Heart right ventricle (tissue), 16 donors: ENCODE results near the gene CPT2. TPM values are rescaled to one million over a fixed set of nuclear protein-coding genes. Genes with fewer than 3 reads are reported as not detected.

Experiments used
- ATAC-seq, 8 donors: fragments of 200-7000 bp; cut with Tn5 transposase; one replicate each; pipeline ENCODE4 v1.9.1; 2020; ENCODE audit warnings: mild to moderate bottlenecking in 8 of 8, moderate library complexity in 8 of 8, moderate number of reproducible peaks in 1 of 8
- DNase-seq, 2 donors: peaks; one replicate each; pipeline ENCODE4 v3.0.0-alpha.2; 2020
- H3K27ac ChIP-seq, 10 donors: fragments of 200-600 bp; sonication (generic) in 2 of 10; one replicate each; pipeline versions ENCODE4 v1.5.0 to v1.8.0; 2020 to 2022; ENCODE audit warnings: mild to moderate bottlenecking in 3 of 10
- H3K27me3 ChIP-seq, 7 donors: fragments of 200-600 bp; one replicate each; pipeline ENCODE4 v1.8.0; 2021 to 2022; ENCODE audit warnings: mild to moderate bottlenecking in 2 of 7
- H3K36me3 ChIP-seq, 9 donors: fragments of 200-600 bp; sonication (generic) in 1 of 9; one replicate each; pipeline versions ENCODE4 v1.5.0 to v1.8.0; 2020 to 2022; ENCODE audit warnings: mild to moderate bottlenecking in 2 of 9
- H3K4me1 ChIP-seq, 9 donors: fragments of 200-600 bp; sonication (generic) in 1 of 9; one replicate each; pipeline versions ENCODE4 v1.5.0 to v1.8.0; 2020 to 2022; ENCODE audit warnings: mild to moderate bottlenecking in 4 of 9
- H3K4me3 ChIP-seq, 10 donors: fragments of 200-600 bp; sonication (generic) in 2 of 10; one replicate each; pipeline versions ENCODE4 v1.5.0 to v1.8.0; 2020 to 2022; ENCODE audit warnings: mild to moderate bottlenecking in 7 of 10, moderate library complexity in 2 of 10
- H3K9me3 ChIP-seq, 11 donors: fragments of 200-600 bp in 10 of 11; sonication (generic) in 2 of 11; one replicate each; pipeline versions ENCODE4 v1.5.0 to v1.8.0; 2013 to 2022; ENCODE audit warnings: mild to moderate bottlenecking in 2 of 11, control low read depth in 1 of 11, moderate library complexity in 1 of 11
- WGBS, 2 donors: extraction: QIAGEN DNeasy Blood & Tissue Kit; methylation state at CpG; one replicate each; pipeline ENCODE4 v1.1.7; 2013; ENCODE audit warnings: inconsistent platforms in 1 of 2; 5-methylcytosine and 5-hydroxymethylcytosine counted together
- intact Hi-C, 10 donors: fragments of 100-400 bp; cut with DNase I; formaldehyde crosslinking; loops; one replicate each; pipeline versions ENCODE4 v1.11.1 to v1.14.2; 2022
- polyA plus RNA-seq, 2 donors: library from polyadenylated mRNA; stranded (reverse); fragments of 200-250 nt; gene quantifications; one replicate each; pipeline ENCODE4 v1.2.3, GENCODE V29; 2013
- total RNA-seq, 10 donors: library from RNA; stranded (reverse); fragmentation: NEBNext Ultra II Directional in 3 of 10; extraction: Animal tissue kit (Norgen Biotek cat#: 25700) in 3 of 10; gene quantifications; one replicate each; pipeline versions ENCODE4 v1.2.1 to v1.2.4, GENCODE V29; 2021 to 2023
- TF ChIP-seq, protein P1 (sequence below), 9 donors: fragments of 200-600 bp; sonication (generic) in 2 of 9; IDR thresholded peaks; one replicate each; pipeline versions ENCODE4 v1.5.0 to v1.8.0; 2021 to 2022; ENCODE audit warnings: antibody characterized with exemption in 9 of 9, mild to moderate bottlenecking in 5 of 9, moderate library complexity in 1 of 9
- donor health status: Arrhythmogenic right ventricular cardiomyopathy.
- donor health status: ischemic (EF 13 %, LVEDD 7.1; RV severe dilation, severe dysfunction).
- donor health status: healthy with polysubstance abuse.
- donor health status: DM: no; HTN: yes; CAD: no.
- donor health status: DM: no; HTN: no; CAD: no.
- donor health status: ischemic (EF 25% LVEDD 6.9; RV normal size, moderate dysfunction).
- donor health status: ischemic (EF 25% LVEDD 5.7; RV mildly dilated, moderate dysfunction).
- donor health status: healthy.
- donor health status: DM: yes; HTN: yes; CAD: no.
- donor health status: Ischemic cardiomyopathy.
- donor health status: ischemic (EF 35%, LVEDD 5.7; RV mildly dilated, moderate dysfunction).
- donor health status: nonischemic (EF 11% LVEDD 7.7; RV severe dilation, severe dysfunction).
- donor health status: DM: yes; HTN: yes; CAD: no.
- donor health status: PGD.
- donor health status: ischemic (EF 29% LVEDD 5.4; RV normal size, mild dysfunction).
- donor health status: nonischemic (EF 23%, LVEDD 6.1; RV moderate dilation, normal function).

CPT2 gene
- total and polyA plus RNA-seq, 12 donors: 10.3 to 48.7 (median 36.8) TPM

DNA sequence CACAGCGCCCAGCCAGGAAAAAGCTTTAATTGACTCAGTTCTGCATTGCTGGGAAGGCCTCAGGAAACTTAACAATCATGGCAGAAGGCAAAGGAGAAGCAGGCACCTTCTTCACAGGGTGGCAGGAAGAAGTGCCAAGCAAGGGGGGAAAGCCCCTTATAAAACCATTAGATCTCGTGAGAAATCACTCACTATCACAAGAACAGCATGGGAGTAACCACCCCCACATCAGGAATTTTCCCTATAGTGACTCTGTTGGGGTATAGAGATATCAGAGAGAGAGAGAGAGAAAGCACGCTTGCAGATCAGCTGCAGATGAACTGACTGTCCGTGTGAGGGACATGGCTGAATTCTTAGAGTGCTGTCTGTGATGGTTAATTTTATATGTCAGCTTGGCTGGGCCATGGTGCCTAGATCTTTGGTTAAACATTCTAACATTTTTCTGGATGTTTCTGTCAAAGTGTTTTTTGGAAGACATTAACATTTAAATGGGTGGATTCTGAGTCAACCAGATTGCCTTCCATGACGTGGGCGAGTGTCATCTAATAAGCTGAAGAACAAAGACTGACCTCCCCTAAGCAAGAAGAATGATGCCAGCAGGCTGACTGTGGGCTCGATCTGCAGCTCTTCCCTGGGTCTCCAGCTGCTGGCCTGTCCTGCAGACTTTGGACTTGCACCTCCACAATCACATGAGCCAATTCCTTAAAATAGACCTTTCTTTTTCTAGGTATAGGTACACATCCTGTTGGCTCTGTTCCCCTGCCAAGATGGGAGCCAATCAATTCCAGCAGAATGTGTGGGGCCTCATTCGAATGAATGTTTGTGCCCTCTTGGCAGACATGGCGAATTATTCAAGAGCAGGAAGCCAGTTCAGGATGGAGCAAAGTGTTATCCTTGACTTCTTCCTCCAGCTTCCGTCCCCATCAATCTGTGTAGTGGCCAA lies 21.4 kb upstream of the CPT2 start:
- no peaks in the 10 kb centered on the region for H3K27me3 ChIP-seq
- DNase-seq: no peak
- no peak for ATAC-seq
- H3K4me3 ChIP-seq: no peak overlapping the region
- H3K9me3 ChIP-seq: no peaks in the 10 kb centered on the region
- intact Hi-C loops: no loop called here
- H3K27ac ChIP-seq: peak overlapping the region in 1 of 10 donors; percentile 68
- H3K4me1 ChIP-seq: peaks cover 0 to 28% (median 16%) of the 10 kb centered on the region in 9 donors
- TF ChIP-seq, protein P1, sequence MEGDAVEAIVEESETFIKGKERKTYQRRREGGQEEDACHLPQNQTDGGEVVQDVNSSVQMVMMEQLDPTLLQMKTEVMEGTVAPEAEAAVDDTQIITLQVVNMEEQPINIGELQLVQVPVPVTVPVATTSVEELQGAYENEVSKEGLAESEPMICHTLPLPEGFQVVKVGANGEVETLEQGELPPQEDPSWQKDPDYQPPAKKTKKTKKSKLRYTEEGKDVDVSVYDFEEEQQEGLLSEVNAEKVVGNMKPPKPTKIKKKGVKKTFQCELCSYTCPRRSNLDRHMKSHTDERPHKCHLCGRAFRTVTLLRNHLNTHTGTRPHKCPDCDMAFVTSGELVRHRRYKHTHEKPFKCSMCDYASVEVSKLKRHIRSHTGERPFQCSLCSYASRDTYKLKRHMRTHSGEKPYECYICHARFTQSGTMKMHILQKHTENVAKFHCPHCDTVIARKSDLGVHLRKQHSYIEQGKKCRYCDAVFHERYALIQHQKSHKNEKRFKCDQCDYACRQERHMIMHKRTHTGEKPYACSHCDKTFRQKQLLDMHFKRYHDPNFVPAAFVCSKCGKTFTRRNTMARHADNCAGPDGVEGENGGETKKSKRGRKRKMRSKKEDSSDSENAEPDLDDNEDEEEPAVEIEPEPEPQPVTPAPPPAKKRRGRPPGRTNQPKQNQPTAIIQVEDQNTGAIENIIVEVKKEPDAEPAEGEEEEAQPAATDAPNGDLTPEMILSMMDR (IDR thresholded peaks at IDR 0.05): no peak
- 72 to 77% methylated on average over 10 of the region's 10 CpGs for WGBS, 2 donors
- no peaks in the 10 kb centered on the region for H3K36me3 ChIP-seq

DNA sequence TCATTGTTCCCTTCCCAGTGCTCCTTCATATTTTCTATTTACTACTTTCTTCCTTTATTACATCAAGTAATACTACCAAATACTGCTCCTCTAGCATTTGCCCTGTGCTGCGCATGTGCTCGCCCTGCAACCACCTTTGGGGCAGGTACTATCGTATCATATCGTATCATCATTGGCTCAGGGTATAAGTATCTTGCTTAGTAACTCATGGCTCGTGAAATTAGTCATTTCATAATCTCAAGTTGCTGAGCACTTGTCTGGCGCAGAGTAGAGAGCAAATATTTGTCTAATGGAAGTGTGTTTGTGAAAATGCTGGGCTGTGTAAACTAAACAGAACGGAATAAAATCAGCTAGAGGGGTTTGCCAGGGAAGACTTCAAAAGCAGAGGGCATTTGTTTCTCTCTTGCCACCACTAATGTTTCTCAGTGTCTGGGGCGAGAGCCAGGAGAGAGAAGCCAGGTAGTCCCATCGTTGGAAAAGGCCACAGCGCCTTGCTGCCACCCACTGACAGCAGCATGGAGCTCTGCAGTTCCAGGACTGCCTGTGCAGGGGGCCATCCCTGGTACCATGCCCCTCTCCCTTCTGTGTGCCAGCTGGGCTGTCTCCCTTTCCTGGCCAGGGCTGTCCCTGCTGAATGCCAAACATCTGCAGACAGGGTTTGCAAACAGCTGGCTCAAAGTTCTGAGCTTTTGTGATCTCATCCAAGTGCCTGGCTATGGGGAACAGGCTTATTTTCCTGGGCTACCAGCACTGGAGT lies 20.0 kb upstream of the CPT2 start:
- WGBS, 2 donors: 58 to 62% methylated on average over 10 of the region's 10 CpGs
- peak; percentile 48 to 50 for DNase-seq
- intact Hi-C loops: no loop called here

DNA sequence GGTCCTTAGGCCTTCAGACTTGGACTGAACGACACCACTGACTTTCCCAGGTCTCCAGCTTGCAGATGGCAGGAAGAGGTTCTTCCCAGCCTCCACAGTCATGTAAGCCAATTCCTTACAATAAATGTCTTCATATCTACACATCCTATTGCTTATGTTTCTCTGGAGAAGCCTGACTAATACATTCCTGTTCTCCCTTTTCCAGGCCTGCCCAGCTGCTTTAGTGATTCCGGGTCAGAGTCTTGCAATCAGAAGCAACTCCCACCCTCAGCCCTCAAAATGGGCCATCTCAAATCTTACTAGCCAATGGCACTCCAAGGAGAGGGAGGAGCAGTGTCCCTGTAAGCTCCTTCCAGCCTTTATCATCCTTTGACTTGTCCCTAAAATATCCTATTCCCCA lies 16.4 kb upstream of the CPT2 start:
- intact Hi-C loops: loop anchor here in 7 of 10 donors (5.0 to 10.0 kb wide), 8 partner anchors 115 to 485 kb away; partner anchors contain the start of genes COA7 (in 3 of the 7), ECHDC2 (in 2 of the 7), PODN (in 2 of the 7) and SCP2 (in 2 of the 7)
- Histone ChIP-seq H3K27ac (no peak overlapping the region), H3K4me3 (no peak overlapping the region), H3K36me3 (no peaks in the 10 kb centered on the region), H3K27me3 (no peaks in the 10 kb centered on the region), H3K9me3 (no peaks in the 10 kb centered on the region), H3K4me1 (peaks cover 0 to 36% (median 15%) of the 10 kb centered on the region in 9 donors)
- ATAC-seq (no peak), DNase-seq (no peak)
- 66 to 74% methylated on average over 2 of the region's 2 CpGs for WGBS, 2 donors
- TF ChIP-seq, protein P1 (IDR thresholded peaks at IDR 0.05): no peak

More for the DNA sequence above, 20.0 kb upstream of the CPT2 start:
- TF ChIP-seq, protein P1 (IDR thresholded peaks at IDR 0.05): peak in 7 of 9 donors; percentile 38 to 61 (median 42)
- H3K9me3 ChIP-seq: no peaks in the 10 kb centered on the region
- H3K36me3 ChIP-seq: no peaks in the 10 kb centered on the region
- H3K27me3 ChIP-seq: no peaks in the 10 kb centered on the region
- H3K4me3 ChIP-seq: no peak overlapping the region
- peak overlapping the region in 5 of 10 donors; percentile 17 to 68 (median 30) for H3K27ac ChIP-seq
- H3K4me1 ChIP-seq: peaks cover 0 to 28% (median 16%) of the 10 kb centered on the region in 9 donors
- ATAC-seq: peak; percentile 52 to 88 (median 76)

DNA sequence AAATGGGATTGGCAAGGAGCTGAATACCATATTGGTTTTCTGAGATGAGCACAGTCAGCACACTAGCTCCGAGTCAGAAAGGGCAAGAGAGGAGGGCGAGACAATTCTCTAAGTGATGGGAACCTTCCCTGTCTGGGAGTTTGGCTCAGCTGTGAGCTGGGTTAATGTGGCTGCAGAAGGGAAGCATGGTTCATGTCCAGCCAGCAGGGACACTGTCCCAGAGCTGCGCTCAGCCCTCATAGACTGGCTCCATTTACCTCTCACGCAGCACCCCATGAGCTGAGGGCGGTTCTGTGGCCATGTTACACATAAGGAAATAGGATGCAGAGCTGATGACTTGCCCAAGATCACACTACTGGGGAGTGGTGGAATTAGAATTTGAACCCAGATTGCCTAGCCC lies 15.7 kb upstream of the CPT2 start:
- Histone ChIP-seq H3K9me3 (peaks cover 0 to 4% (median 0%) of the 10 kb centered on the region in 11 donors), H3K36me3 (no peaks in the 10 kb centered on the region), H3K27ac (no peak overlapping the region), H3K27me3 (no peaks in the 10 kb centered on the region), H3K4me3 (no peak overlapping the region), H3K4me1 (peaks cover 0 to 36% (median 14%) of the 10 kb centered on the region in 9 donors)
- TF ChIP-seq, protein P1 (IDR thresholded peaks at IDR 0.05): no peak
- WGBS, 2 donors: 94 to 96% methylated on average over 5 of the region's 5 CpGs
- intact Hi-C loops: loop anchor here in 7 of 10 donors (5.0 to 10.0 kb wide), 8 partner anchors 116 to 486 kb away; partner anchors contain the start of genes COA7 (in 3 of the 7), ECHDC2 (in 2 of the 7), PODN (in 2 of the 7) and SCP2 (in 2 of the 7)
- ATAC-seq (no peak), DNase-seq (no peak)
